ENCODE results near the gene TAOK1. TPM values are rescaled to one million over a fixed set of nuclear protein-coding genes. Genes with fewer than 3 reads are reported as not detected.
A peak's percentile ranks its signal among the peaks of the same experiment; 100 is the strongest.

TAOK1 gene
- total RNA-seq, 1 donor from 2014 or later: 95.5 TPM

- TF ChIP-seq CTCF (IDR thresholded peaks at IDR 0.05; ENCODE audit: unreplicated experiment): no peak
- no peaks in the 10 kb centered on the region for H3K27me3 Mint-ChIP-seq (ENCODE audit: unreplicated experiment)
- no peaks in the 10 kb centered on the region for H3K9me3 Mint-ChIP-seq (ENCODE audit: unreplicated experiment)
- peak overlapping the region; percentile 8 for H3K27ac Mint-ChIP-seq (ENCODE audit: unreplicated experiment)
- peaks cover 21% of the 10 kb centered on the region for H3K4me1 Mint-ChIP-seq (ENCODE audit: unreplicated experiment)
- H3K4me3 Mint-ChIP-seq (ENCODE audit: unreplicated experiment): no peak overlapping the region
- no peak for DNase-seq (ENCODE audit: low spot score)
- peaks cover 22% of the 10 kb centered on the region for H3K36me3 Mint-ChIP-seq (ENCODE audit: low read depth, unreplicated experiment)
Measured at GRCh38 chr17:29449865-29450671, 59.9 kb downstream of the TAOK1 start.

- no peaks in the 10 kb centered on the region for H3K9me3 Mint-ChIP-seq (ENCODE audit: unreplicated experiment)
Measured at GRCh38 chr17:29451121-29451742, 61.1 kb downstream of the TAOK1 start.

GRCh38 chr17:29458066-29458465, 67.9 kb downstream of the TAOK1 start:
- no peak for TF ChIP-seq CTCF (IDR thresholded peaks at IDR 0.05; ENCODE audit: unreplicated experiment)
- peaks cover 15% of the 10 kb centered on the region for H3K36me3 Mint-ChIP-seq (ENCODE audit: low read depth, unreplicated experiment)
- H3K27me3 Mint-ChIP-seq (ENCODE audit: unreplicated experiment): no peaks in the 10 kb centered on the region
- H3K4me3 Mint-ChIP-seq (ENCODE audit: unreplicated experiment): no peak overlapping the region
- peaks cover 9% of the 10 kb centered on the region for H3K4me1 Mint-ChIP-seq (ENCODE audit: unreplicated experiment)
- DNase-seq (ENCODE audit: low spot score): no peak
- H3K27ac Mint-ChIP-seq (ENCODE audit: unreplicated experiment): no peak overlapping the region
- no peaks in the 10 kb centered on the region for H3K9me3 Mint-ChIP-seq (ENCODE audit: unreplicated experiment)

More at GRCh38 chr17:29451121-29451742, 61.1 kb downstream of the TAOK1 start:
- Mint-ChIP-seq H3K4me1 (ENCODE audit: unreplicated experiment) (peaks cover 10% of the 10 kb centered on the region), H3K27me3 (ENCODE audit: unreplicated experiment) (no peaks in the 10 kb centered on the region), H3K4me3 (ENCODE audit: unreplicated experiment) (peak overlapping the region; percentile 16), H3K27ac (ENCODE audit: unreplicated experiment) (no peak overlapping the region), H3K36me3 (ENCODE audit: low read depth, unreplicated experiment) (peaks cover 25% of the 10 kb centered on the region)
- TF ChIP-seq CTCF (IDR thresholded peaks at IDR 0.05; ENCODE audit: unreplicated experiment): no peak
- DNase-seq (ENCODE audit: low spot score): no peak

- no peak overlapping the region for H3K4me3 Mint-ChIP-seq (ENCODE audit: unreplicated experiment)
- peak overlapping the region; percentile 4 for H3K27ac Mint-ChIP-seq (ENCODE audit: unreplicated experiment)
- peaks cover 15% of the 10 kb centered on the region for H3K36me3 Mint-ChIP-seq (ENCODE audit: low read depth, unreplicated experiment)
- no peak for DNase-seq (ENCODE audit: low spot score)
- H3K4me1 Mint-ChIP-seq (ENCODE audit: unreplicated experiment): peaks cover 9% of the 10 kb centered on the region
- no peaks in the 10 kb centered on the region for H3K27me3 Mint-ChIP-seq (ENCODE audit: unreplicated experiment)
- no peak for TF ChIP-seq CTCF (IDR thresholded peaks at IDR 0.05; ENCODE audit: unreplicated experiment)
- no peaks in the 10 kb centered on the region for H3K9me3 Mint-ChIP-seq (ENCODE audit: unreplicated experiment)
Measured at GRCh38 chr17:29461483-29462206, 71.5 kb downstream of the TAOK1 start.

All from endothelial cell (in vitro differentiated cells).